CD1c-positive myeloid dendritic cell (primary cell): ENCODE measurements around the gene ZER1.
"Not testable (repeated sequence)": the region's sequence is repeated elsewhere in the genome, so short reads cannot be mapped to it uniquely, and the experiment has no call there.

Experiments used
- DNase-seq: peaks from one replicate; pipeline ENCODE4 v3.0.0-alpha.2; 2016; ENCODE audit errors: extremely low spot score

Gene ZER1

GRCh38 chr9:128693738-128694137 lies 78.0 kb downstream of the ZER1 start:
- not testable (repeated sequence) for DNase-seq

GRCh38 chr9:128690684-128691034 lies 81.1 kb downstream of the ZER1 start:
- no peak for DNase-seq

GRCh38 chr9:128689820-128690683 lies 81.7 kb downstream of the ZER1 start:
- DNase-seq, result peak; percentile 60

GRCh38 chr9:128689293-128689774 lies 82.4 kb downstream of the ZER1 start:
- DNase-seq, result no peak

- peak; percentile 97 for DNase-seq
Observed at GRCh38 chr9:128688501-128689292, 83.0 kb downstream of the ZER1 start, which contains the start of gene SET. Gene SET (plus strand): TSS chr9:128689222. CDS start chr9:128689583, 361 bp downstream.

GRCh38 chr9:128687453-128687852 lies 84.3 kb downstream of the ZER1 start:
- no peak for DNase-seq

GRCh38 chr9:128685636-128686489 lies 85.9 kb downstream of the ZER1 start:
- peak; percentile 56 for DNase-seq

GRCh38 chr9:128684325-128685199 lies 87.2 kb downstream of the ZER1 start:
- DNase-seq, result peak; percentile 77

- DNase-seq, result no peak
Observed at GRCh38 chr9:128684065-128684324, 87.7 kb downstream of the ZER1 start.

GRCh38 chr9:128683340-128684064 lies 88.2 kb downstream of the ZER1 start:
- peak; percentile 62 for DNase-seq
